ENCODE measurements around the gene PRR16. TPM values are rescaled to one million over a fixed set of nuclear protein-coding genes. Genes with fewer than 3 reads are reported as not detected.

The PRR16 gene
- total RNA-seq, 1 donor from 2014 or later, result 0.70 TPM

- DNase-seq (ENCODE audit: low read depth), result no peak
These were observed 957 bp upstream of the PRR16 start for GRCh38 chr5:120463006-120463680.

GRCh38 chr5:120464627-120465435 lies 731 bp downstream of the PRR16 start:
- DNase-seq (ENCODE audit: low read depth), result no peak

GRCh38 chr5:120465436-120465961 lies 1.4 kb downstream of the PRR16 start:
- no peak for DNase-seq (ENCODE audit: low read depth)

GRCh38 chr5:120466341-120467006 lies 2.4 kb downstream of the PRR16 start:
- no peak for DNase-seq (ENCODE audit: low read depth)

GRCh38 chr5:120471971-120472370 lies 7.9 kb downstream of the PRR16 start:
- no peak for DNase-seq (ENCODE audit: low read depth)

- no peak for DNase-seq (ENCODE audit: low read depth)
These were observed 8.8 kb downstream of the PRR16 start for GRCh38 chr5:120472911-120473310.

- DNase-seq (ENCODE audit: low read depth), result no peak
These were observed 9.2 kb downstream of the PRR16 start for GRCh38 chr5:120473332-120473731.

- DNase-seq (ENCODE audit: low read depth), result no peak
These were observed 12.0 kb downstream of the PRR16 start for GRCh38 chr5:120476063-120476462.

GRCh38 chr5:120479066-120479465 lies 15.0 kb downstream of the PRR16 start:
- no peak for DNase-seq (ENCODE audit: low read depth)

- DNase-seq (ENCODE audit: low read depth), result no peak
These were observed 35.9 kb downstream of the PRR16 start for GRCh38 chr5:120499876-120500563.

GRCh38 chr5:120502531-120502930 lies 38.4 kb downstream of the PRR16 start:
- no peak for DNase-seq (ENCODE audit: low read depth)

GRCh38 chr5:120503341-120503740 lies 39.2 kb downstream of the PRR16 start:
- no peak for DNase-seq (ENCODE audit: low read depth)

- DNase-seq (ENCODE audit: low read depth), result no peak
These were observed 40.0 kb downstream of the PRR16 start for GRCh38 chr5:120504057-120504456.

- DNase-seq (ENCODE audit: low read depth), result no peak
These were observed 43.1 kb downstream of the PRR16 start for GRCh38 chr5:120507197-120507596.

GRCh38 chr5:120507800-120508463 lies 43.8 kb downstream of the PRR16 start:
- DNase-seq (ENCODE audit: low read depth), result no peak

- no peak for DNase-seq (ENCODE audit: low read depth)
These were observed 45.0 kb downstream of the PRR16 start for GRCh38 chr5:120509053-120509452.

- no peak for DNase-seq (ENCODE audit: low read depth)
These were observed 46.1 kb downstream of the PRR16 start for GRCh38 chr5:120510098-120510637.

- no peak for DNase-seq (ENCODE audit: low read depth)
These were observed 47.0 kb downstream of the PRR16 start for GRCh38 chr5:120510994-120511686.

GRCh38 chr5:120512068-120512467 lies 48.0 kb downstream of the PRR16 start:
- DNase-seq (ENCODE audit: low read depth), result no peak
